ENCODE results near the gene OR2AT4. TPM values are rescaled to one million over a fixed set of nuclear protein-coding genes. Genes with fewer than 3 reads are reported as not detected.

The OR2AT4 gene
- total and polyA plus RNA-seq, 2 experiments from 2014 or later: 0.07 TPM; not detected in 1

- DNase-seq (ENCODE audit: low spot score): no peak
- 77% methylated on average over 5 of the region's 5 CpGs for whole genome bisulfite sequencing (ENCODE audit: low lambda C conversion rate, missing lambda C conversion rate)
These were observed 38.5 kb upstream of the OR2AT4 start for GRCh38 chr11:75135021-75135650.

GRCh38 chr11:75133976-75134375 lies 37.3 kb upstream of the OR2AT4 start:
- H4K20me1 ChIP-seq (ENCODE audit: insufficient read depth, poor library complexity, severe bottlenecking): no peaks in the 10 kb centered on the region
- no peaks in the 10 kb centered on the region for H3K79me2 ChIP-seq
- H3K4me2 ChIP-seq: no peak overlapping the region
- WGBS (ENCODE audit: low lambda C conversion rate, missing lambda C conversion rate): 75% methylated on average over 6 of the region's 6 CpGs
- H3K9me2 ChIP-seq (replicated peaks; ENCODE audit: insufficient read depth): no peaks in the 10 kb centered on the region
- no peak overlapping the region for H3K27ac ChIP-seq
- no peak overlapping the region for H3K4me3 ChIP-seq
- no peak for DNase-seq (ENCODE audit: low spot score)
- no peaks in the 10 kb centered on the region for H3K4me1 ChIP-seq (ENCODE audit: insufficient read depth)
- H3K9me3 ChIP-seq (ENCODE audit: low read depth): no peaks in the 10 kb centered on the region
- TF ChIP-seq EZH2phosphoT487 (IDR thresholded peaks at IDR 0.05; ENCODE audit: low read depth, severe bottlenecking, unreplicated experiment): no peak
- H3K27me3 ChIP-seq: peaks cover 10% of the 10 kb centered on the region
- H3K36me3 ChIP-seq (replicated peaks; ENCODE audit: insufficient read depth, low read depth): no peaks in the 10 kb centered on the region
- no peak overlapping the region for H2AFZ ChIP-seq

More at GRCh38 chr11:75135021-75135650, 38.5 kb upstream of the OR2AT4 start:
- no peaks in the 10 kb centered on the region for H3K9me2 ChIP-seq (replicated peaks; ENCODE audit: insufficient read depth)
- no peaks in the 10 kb centered on the region for H4K20me1 ChIP-seq (ENCODE audit: insufficient read depth, poor library complexity, severe bottlenecking)
- TF ChIP-seq EZH2phosphoT487 (IDR thresholded peaks at IDR 0.05; ENCODE audit: low read depth, severe bottlenecking, unreplicated experiment) (no peak), CTCF (IDR thresholded peaks at IDR 0.05; ENCODE audit: poor library complexity) (no peak), EZH2 (IDR thresholded peaks at IDR 0.05; ENCODE audit: borderline replicate concordance) (no peak)
- no peaks in the 10 kb centered on the region for H3K79me2 ChIP-seq
- peaks cover 10% of the 10 kb centered on the region for H3K27me3 ChIP-seq
- no peak overlapping the region for H3K4me2 ChIP-seq
- no peaks in the 10 kb centered on the region for H3K4me1 ChIP-seq (ENCODE audit: insufficient read depth)
- H3K36me3 ChIP-seq (replicated peaks; ENCODE audit: insufficient read depth, low read depth): no peaks in the 10 kb centered on the region
- no peak overlapping the region for H3K27ac ChIP-seq
- H3K9me3 ChIP-seq (ENCODE audit: low read depth): no peaks in the 10 kb centered on the region
- no peak overlapping the region for H2AFZ ChIP-seq
- no peak overlapping the region for H3K4me3 ChIP-seq

- Histone ChIP-seq H3K9me3 (ENCODE audit: low read depth) (no peaks in the 10 kb centered on the region), H3K4me1 (ENCODE audit: insufficient read depth) (no peaks in the 10 kb centered on the region), H3K4me3 (no peak overlapping the region), H4K20me1 (ENCODE audit: insufficient read depth, poor library complexity, severe bottlenecking) (no peaks in the 10 kb centered on the region), H3K9me2 (replicated peaks; ENCODE audit: insufficient read depth) (no peaks in the 10 kb centered on the region), H3K36me3 (replicated peaks; ENCODE audit: insufficient read depth, low read depth) (no peaks in the 10 kb centered on the region), H3K79me2 (no peaks in the 10 kb centered on the region), H3K27me3 (peaks cover under 1% of the 10 kb centered on the region), H2AFZ (no peak overlapping the region), H3K27ac (no peak overlapping the region), H3K4me2 (no peak overlapping the region)
- WGBS (ENCODE audit: low lambda C conversion rate, missing lambda C conversion rate): 94% methylated on average over 3 of the region's 3 CpGs
- TF ChIP-seq EZH2 (IDR thresholded peaks at IDR 0.05; ENCODE audit: borderline replicate concordance) (no peak), EZH2phosphoT487 (IDR thresholded peaks at IDR 0.05; ENCODE audit: low read depth, severe bottlenecking, unreplicated experiment) (no peak), CTCF (IDR thresholded peaks at IDR 0.05; ENCODE audit: poor library complexity) (no peak)
- no peak for DNase-seq (ENCODE audit: low spot score)
These were observed 35.4 kb upstream of the OR2AT4 start for GRCh38 chr11:75132080-75132479.

GRCh38 chr11:75126564-75126963 lies 29.9 kb upstream of the OR2AT4 start:
- Histone ChIP-seq H3K9me3 (ENCODE audit: low read depth) (no peaks in the 10 kb centered on the region), H3K9me2 (replicated peaks; ENCODE audit: insufficient read depth) (no peaks in the 10 kb centered on the region), H3K4me3 (no peak overlapping the region), H3K79me2 (no peaks in the 10 kb centered on the region), H2AFZ (no peak overlapping the region), H4K20me1 (ENCODE audit: insufficient read depth, poor library complexity, severe bottlenecking) (no peaks in the 10 kb centered on the region), H3K36me3 (replicated peaks; ENCODE audit: insufficient read depth, low read depth) (no peaks in the 10 kb centered on the region), H3K27ac (no peak overlapping the region), H3K4me2 (no peak overlapping the region), H3K27me3 (no peaks in the 10 kb centered on the region), H3K4me1 (ENCODE audit: insufficient read depth) (no peaks in the 10 kb centered on the region)
- WGBS (ENCODE audit: low lambda C conversion rate, missing lambda C conversion rate): 91% methylated on average over 2 of the region's 2 CpGs
- no peak for TF ChIP-seq CTCF (IDR thresholded peaks at IDR 0.05; ENCODE audit: poor library complexity)
- TF ChIP-seq EZH2phosphoT487 (IDR thresholded peaks at IDR 0.05; ENCODE audit: low read depth, severe bottlenecking, unreplicated experiment): no peak
- no peak for DNase-seq (ENCODE audit: low spot score)
